ENCODE data around the gene IGSF11. TPM values are rescaled to one million over a fixed set of nuclear protein-coding genes. Genes with fewer than 3 reads are reported as not detected.
"Not testable (repeated sequence)": the region's sequence is repeated elsewhere in the genome, so short reads cannot be mapped to it uniquely, and the experiment has no call there.

IGSF11 gene
- total RNA-seq, 1 experiment from 2014 or later: 0.45 TPM

DNA sequence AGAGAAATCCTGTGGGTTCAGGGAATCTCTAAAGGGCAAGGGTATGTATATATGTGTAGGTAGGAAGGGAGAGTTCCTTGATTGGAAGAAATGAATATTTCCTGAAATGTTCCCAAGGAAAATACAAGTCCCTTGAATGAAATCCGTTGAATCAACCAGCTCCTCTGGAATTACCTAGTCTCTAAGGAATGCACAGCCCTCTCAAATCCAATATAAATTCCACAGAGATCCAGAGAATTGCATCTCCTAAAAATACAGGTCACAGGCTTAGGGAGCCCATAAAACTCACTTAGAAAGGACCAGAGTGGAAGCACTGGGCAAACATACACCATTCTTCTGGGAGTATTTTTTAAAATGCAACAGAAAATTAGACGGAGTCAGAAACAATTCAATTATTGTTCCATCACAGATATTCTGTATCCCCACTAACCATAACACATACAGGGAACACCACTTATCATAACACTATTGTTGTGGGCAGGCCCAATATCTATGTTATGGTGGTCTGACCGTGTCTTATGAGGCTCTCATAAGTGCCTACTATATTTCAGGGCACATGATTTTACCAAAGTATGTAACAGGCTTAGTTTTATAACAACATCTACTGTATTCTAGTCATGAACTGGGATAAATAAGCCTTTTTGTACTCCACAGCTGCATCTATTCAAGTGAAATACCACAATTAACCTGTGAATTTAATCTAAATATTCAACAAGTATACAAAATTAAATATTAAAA lies 43.7 kb downstream of the IGSF11 start:
- DNase-seq (ENCODE audit: low spot score): no peak

DNA sequence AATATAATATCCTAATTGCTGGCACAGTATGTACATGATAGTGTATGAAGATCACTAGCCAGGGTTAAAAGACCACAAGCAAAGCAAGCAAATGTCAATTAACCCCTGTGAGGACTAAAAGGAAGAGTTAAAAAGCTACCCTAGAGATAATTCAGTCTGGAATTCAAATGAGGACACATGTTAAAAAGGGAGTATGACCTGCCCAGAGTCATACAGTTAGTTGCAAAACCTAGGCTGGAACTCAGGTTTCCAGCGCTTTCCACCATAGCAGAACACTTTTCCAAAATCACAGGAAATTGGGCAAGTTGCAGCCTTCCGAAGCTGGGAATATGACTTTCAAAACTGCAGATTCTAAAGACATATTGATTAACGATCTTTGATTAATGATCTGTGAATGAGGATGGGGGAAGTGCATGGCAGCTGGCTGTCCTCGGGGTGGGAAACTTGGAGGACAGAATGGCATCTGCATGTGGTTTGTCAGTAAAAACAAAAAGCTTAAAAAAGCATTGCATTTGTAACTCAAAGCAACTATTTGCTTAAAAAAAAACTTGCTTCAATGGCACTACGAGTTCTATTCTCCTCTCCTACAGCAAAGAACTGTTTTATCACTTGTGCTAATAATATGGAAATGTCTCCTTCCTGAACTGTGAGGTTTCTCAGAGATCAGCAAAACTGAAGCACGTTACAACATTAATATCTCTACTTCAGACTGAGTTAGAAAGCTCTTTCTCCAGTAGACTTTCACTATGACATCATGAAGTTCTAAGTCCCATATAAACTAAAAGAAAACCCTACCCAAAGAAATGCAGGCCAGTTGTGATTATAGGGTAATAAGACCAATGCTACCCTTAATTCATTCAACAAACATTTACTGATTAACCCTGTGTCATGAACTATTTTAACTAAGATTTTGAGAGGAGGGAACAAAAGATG lies 46.2 kb downstream of the IGSF11 start:
- DNase-seq (ENCODE audit: low spot score): no peak

DNA sequence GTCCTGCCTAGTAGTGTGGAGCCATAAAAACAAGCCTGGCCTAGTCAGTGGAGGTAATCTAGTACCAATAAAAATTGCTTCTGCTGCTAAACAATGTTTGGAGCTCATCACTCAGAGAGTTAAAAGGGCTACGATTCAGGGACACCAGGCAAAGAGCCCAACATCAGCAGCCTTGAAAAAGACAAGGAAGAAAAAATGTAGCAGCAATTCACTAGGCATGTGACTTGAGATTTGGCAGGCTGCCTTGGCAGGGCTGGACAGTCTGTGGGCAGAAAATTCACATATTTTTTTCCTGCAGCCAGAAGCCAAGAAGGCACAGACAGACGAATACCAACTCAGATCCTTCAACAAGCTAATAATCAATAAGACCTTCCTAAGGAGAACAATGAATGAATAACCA lies 47.2 kb downstream of the IGSF11 start:
- peak; percentile 58 for DNase-seq (ENCODE audit: low spot score)

DNA sequence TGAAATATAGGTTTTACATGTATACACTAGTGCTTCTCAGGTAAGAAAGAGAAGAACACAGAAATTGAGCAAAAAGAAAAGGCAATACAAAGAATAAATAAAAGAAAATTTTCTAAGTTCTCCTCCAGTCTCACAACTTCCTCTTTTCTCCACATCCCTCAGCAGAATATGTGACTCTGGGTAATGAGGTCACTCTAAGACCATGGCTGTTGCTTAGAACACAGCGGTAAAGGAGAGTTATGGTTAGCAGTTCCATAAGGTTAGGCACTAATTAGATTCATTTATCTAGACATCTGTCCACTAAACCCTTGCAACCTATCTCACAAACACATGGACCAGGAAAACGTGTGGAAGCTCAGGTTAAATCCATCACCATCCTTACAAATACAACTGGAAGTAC lies 47.9 kb downstream of the IGSF11 start:
- DNase-seq (ENCODE audit: low spot score): no peak

DNA sequence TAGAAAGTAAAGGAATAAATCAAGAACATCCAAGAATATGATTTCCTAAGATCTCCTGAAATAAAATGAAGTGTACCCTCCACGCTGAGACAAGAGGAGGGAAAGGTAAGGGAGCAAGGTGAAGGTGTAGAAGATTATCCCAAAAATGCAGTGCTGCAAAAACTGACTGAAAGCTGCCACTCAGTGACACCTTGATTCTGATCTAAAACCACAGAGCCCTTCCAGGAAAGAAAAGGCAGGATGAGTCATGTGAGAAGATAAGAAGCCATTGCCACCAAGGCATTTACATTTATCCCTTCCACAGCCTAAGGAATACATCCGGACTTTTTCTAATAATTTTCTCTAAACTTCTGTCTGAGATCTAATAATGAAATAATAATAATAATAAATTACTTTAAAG lies 49.9 kb downstream of the IGSF11 start:
- DNase-seq (ENCODE audit: low spot score): no peak

DNA sequence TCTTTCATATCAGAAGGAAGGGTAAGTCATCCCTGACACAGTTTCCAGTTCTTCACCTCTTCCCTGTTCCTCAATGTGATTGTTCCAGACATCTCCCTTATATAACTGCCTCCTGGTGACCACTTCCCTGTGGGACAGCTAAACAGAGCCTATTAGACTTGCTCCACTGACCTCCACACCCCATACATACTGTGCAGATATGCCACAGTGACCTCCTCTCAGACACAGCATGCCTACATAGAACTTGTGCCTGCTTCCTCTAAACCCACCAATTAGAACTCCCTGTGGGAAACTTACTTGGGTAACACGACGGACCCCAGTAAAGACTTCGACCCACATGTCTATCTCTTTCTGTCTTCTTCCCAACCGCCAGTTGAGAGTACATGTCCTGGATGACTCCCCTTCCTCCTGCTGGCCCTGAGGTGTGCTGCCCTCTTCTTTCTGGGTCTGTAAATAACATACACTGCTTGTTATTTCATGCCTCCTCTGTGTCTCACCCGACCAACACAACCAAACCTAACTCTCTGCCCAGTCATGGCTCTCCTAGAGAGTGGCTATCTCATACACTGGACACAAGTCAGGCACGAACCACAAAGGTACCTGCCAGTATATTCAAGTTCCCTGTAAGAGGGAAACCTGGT lies 53.0 kb downstream of the IGSF11 start:
- no peak for DNase-seq (ENCODE audit: low spot score)

DNA sequence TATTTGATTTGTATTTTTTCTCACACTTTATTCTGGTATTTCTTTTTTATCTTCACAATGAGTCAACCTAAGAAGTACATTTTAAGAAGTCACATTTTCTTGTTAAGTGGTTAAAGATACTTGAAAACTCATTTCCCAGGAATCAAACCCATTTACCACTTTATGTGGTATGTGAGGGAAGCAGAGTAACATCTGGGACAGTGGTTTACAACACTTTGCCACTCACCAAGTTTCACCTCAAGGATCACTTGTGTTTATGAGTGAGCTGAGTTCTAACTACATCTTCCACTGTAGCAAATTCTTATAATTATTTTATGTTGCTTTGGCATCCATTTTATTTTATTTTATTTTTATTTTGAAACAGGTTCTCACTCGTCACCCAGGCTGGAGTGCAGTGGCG lies 53.8 kb downstream of the IGSF11 start:
- DNase-seq (ENCODE audit: low spot score): no peak

DNA sequence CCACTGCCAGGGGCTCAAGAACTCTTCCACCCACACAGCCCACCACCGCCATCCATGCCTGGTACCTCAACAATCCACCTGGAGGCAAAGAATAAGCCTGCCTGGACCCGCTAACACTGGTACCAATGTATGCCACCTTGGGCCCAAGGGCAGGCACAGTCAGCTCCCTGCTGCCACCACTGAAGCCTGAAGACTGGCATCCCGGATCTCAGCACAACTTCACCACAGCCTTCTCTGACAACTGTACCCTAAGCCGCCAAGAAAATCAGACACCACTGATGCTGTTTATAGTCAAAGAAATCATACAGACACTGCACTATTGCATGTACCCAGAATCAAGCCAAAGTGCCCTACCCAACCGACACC lies 56.3 kb downstream of the IGSF11 start:
- no peak for DNase-seq (ENCODE audit: low spot score)

DNA sequence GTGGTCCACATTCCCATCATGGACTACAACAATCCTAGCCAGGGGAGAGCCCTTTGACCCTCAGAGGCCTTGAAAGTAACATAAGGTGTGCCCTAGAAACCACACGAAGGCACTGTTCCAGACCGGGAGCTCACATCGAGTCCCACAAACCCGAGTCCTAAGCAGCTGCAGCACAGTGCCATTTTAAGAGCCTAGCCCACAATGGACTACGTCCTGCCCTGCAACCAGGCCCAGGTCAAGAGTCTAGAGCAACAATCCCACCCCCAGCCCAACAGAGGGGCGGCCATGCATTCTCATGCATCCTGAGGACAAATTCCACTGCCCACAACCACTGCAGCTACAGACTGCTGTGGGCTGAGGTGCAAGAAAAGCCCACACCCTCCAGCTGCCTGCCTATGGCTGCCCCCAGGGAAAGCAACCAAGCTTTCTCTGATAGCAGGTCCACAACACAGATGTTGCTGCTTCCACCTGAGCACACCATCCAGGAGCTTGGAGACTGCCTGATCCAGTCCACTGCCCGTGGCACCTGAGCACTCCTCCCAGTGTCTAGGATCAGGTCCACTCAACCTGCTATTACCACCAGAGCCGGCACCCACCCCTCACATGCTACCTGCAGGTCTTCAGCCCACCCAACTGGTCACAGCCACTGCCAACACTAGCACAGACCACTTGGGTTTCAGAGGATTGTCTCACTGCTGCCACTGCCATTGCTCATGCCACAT lies 56.8 kb downstream of the IGSF11 start:
- DNase-seq (ENCODE audit: low spot score): no peak

DNA sequence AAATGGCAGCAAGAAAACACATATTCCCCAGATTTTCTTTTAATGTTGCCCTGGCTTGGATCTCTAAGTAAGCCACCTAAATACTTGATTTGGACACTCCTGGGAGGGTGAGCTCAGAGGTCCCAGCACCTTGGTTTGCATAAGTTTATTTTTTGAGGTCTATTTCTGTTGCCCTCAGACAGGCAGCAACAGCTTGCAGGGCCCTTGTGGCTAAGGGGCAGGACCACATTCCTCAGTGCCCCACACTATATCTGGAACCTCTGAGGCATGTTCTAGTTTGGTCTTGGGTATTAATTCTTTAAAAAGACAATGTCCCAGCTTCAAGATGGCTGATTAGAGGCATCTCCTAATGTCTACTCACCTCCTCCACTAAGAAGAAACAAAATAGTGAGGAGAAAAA lies 57.5 kb downstream of the IGSF11 start:
- no peak for DNase-seq (ENCODE audit: low spot score)

DNA sequence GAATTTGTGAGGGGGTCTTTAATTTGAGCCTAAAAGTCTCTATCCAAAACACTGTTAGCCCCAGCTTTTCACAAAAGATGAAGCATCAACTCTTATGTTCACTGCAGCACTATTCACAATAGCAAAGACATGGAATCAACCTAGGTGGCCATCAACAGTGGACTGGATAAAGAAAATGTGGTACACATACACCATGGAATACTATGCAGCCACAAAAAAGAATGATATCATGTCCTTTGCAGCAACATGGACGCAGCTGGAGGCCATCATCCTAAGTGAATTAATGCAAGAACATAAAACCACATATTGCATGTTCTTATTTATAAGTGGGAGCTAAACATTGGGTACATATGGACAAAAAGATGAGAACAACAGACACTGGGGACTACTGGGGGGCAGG lies 59.2 kb downstream of the IGSF11 start:
- not testable (repeated sequence) for DNase-seq (ENCODE audit: low spot score)

DNA sequence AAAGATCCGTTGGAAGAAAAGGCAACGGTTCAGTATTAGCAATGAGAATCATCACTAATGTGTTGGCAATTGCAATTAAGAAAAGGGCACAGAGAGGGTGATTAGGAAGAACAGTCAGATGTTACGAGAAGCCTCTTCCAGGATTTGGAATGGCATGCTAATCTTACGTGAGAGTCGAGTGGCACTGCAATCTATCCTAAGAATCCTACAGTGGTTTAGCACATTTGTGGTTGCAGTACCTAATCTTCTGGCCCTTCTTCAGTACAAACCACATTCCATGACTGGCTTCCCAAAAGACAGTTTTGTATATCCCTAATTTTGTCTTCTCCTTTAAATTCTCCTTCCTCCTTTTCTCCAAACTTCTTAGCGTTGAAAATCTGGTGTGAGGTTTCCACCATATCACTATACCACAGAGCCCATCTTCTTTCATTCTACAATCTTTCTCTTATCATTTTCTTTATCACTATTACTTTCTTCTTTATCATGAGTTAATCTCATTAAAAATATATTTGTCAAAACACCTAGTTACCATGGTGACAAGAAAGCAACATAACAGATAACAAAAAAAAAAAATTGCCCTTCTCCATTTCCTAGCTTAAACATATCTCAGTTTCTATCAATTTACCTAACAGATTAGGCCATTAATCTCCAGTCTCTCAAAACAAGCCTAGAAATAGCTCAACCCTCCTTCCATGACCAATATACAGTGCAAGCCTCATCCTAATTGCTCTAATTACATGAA lies 60.1 kb downstream of the IGSF11 start:
- no peak for DNase-seq (ENCODE audit: low spot score)

DNA sequence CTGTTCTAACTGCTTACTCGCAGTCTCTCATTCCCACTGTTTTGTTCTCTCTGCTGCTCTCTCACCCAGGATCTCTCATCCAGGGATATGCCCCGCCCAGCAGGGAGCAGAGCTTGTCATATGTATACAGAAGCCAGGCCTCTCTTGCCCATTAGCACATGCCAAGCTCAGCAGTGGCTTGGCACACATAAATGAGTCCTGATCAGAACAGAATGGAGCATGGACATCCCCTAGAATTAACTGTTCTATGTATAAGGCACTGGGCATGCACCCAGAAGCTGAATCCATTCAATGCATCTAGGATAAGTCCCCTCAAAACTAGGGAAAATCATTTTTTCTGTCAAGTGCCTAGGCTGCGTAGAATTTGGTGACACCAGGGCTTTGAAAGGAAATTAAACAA lies 61.6 kb downstream of the IGSF11 start:
- DNase-seq (ENCODE audit: low spot score): no peak

DNA sequence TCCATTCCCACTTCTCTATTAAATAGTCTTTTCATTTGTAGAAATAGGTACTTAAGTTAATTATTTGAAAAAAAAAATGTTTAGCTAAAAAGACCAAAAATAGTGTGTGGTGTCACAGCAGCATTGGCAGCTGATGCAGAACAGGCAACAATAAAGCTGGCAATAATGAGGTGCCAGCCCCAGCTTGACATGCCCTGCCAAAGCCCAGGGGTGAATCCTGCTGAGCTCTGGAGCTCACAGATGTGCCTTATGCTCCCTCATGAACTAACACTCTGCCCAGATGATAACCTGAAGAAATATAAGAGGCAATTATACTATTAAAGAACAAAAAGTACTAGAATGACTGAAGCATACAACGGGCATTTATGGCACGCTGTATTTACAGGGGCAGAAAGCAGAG lies 63.8 kb downstream of the IGSF11 start:
- no peak for DNase-seq (ENCODE audit: low spot score)

DNA sequence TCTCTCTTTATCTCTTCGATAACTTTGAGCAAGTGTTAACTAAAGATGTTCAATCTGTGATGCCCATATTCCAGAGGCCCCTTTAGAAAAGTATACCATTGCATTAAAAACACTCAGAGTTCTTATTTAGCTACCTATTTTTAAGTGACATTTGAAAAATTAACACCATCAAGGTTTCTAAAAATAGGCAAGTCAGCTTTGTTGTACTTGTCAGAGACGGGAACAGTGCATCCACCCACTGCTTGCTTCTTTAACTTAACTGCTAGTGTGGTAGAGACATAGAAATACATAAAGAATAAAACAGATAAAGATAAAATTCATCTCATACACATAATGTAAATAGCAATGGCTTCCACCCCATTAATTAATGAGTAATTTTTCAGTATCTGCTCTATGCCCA lies 66.0 kb downstream of the IGSF11 start:
- no peak for DNase-seq (ENCODE audit: low spot score)

DNA sequence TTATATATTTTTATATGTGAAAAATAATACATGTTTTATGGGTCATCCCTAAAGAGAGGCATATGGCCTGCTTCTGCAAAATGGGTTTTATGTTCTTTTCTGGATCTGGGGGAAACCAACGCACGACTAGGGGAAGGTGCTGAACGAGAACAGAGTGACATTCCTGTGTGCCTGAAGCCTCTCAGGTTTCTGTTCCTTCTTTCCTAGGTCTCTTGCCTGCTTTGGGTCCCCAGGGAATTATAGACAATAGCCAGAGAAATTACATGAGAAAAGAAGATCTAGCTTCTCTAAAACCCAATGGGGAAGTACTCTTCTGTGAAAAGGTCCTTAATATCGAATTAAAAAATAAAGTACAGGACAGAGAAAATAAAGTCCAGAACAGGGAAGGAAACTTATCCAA lies 66.5 kb downstream of the IGSF11 start:
- no peak for DNase-seq (ENCODE audit: low spot score)

DNA sequence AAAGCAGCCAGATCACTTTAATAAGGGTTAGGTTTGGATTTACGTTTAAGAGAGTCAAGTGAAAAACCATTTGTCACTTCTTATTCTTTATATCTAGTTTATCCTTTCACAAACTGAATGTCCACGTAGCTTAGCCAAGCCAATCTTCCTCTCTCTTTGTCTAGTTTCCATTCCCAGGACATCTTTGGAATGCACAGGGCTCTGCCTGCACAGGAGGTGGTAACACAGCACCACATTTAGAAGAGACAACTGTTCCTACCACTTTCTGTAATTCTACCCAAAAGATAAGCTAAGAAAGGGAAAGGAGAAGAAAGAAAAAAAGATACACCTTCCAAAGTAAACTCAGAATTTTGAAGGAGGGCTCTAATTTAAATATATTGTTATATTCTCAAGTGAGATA lies 67.9 kb downstream of the IGSF11 start:
- no peak for DNase-seq (ENCODE audit: low spot score)

DNA sequence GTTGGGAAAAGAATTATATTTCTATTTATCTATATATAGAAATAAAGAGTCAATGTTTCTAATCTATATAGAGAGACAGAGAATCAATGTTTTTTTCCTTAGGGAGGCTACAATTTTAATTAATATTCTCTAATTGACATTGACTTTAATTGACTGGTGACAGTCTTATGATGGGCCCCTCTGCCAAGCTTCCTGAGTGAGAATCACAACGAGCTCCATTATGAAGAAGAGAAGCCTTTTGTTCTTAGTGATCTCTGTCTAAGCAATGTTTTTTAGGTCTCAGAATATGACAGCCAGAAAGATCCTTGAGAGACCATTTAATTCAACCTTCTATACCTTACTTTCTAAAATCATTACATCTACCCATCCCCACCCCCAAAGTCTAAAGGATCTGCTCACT lies 70.9 kb downstream of the IGSF11 start:
- no peak for DNase-seq (ENCODE audit: low spot score)

DNA sequence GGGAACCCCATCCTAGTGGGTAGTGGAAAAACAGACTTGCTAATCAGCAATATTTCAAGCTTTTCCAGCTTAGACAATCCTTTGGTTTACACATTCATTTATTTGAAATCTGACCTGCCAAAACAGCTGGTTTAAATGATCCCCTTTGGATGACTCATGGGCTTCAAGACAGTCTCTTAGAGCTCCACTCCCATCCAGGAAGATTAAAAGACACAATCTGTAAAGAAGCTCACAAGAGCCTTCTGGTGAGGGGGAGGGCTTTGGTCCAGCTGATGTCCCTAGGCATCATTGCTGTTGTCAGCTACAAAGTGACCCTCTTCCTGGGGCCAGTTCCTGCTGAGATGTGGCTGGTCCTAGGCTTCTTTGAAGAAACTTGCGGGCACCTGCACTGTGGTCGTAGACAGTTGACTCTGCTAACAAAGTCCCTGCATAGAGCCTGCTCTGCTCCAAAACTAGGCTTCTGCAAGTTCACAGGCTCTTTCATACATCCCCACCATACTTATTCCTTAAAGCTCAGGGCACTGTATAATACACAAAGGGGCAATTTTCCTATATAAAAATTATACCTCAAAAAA lies 73.7 kb downstream of the IGSF11 start:
- peak; percentile 60 for DNase-seq (ENCODE audit: low spot score)

DNA sequence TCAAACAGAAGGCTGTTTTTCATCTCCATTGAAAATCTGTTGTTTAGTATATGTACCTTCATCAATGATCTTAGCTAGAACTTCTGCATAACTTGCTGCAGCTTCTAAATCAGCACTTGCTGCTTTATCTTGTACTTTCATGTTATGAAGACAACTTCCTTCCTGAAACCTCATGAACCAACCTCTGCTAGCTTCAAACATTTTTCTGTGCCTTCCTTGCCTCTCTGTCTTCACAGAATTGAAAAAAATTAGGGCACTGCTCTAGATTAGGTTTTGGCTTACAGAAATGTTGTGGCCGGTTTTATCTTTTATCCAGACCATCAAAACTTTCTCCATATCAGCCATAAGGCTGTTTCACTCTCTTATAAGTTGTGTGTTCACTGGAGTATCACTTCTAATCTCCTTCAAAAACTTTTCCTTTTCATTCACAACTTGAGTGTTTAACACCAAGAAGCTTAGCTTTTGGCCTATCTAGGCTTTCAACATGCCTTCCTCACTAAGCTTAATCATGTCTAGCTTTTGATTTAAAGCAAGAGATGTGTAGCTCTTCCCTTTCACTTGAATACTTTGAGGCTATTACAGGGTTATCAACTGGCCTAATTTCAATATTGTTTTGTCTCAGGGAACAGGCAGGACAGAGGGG lies 78.6 kb downstream of the IGSF11 start:
- DNase-seq (ENCODE audit: low spot score): no peak
